C4-2B (cell line): ENCODE measurements around the gene FAM13B.
"Not testable (repeated sequence)": the region's sequence is repeated elsewhere in the genome, so short reads cannot be mapped to it uniquely, and the experiment has no call there.

Experiments used
- H3K27ac ChIP-seq: fragments of 450-650 bp; 2 replicates; pipeline ENCODE4 v1.5.1; 2017
- ZFX ChIP-seq: fragments of 450-650 bp; IDR thresholded peaks from 2 replicates; pipeline ENCODE4 v1.6.1; 2017
- TF ChIP-seq, protein P1 (sequence below): fragments of 450-650 bp; conservative IDR thresholded peaks from 2 replicates; pipeline ENCODE4 v1.5.1; 2017; ENCODE audit warnings: mild to moderate bottlenecking

FAM13B gene

GRCh38 chr5:138032572-138033385 lies at the start of gene FAM13B:
Gene FAM13B (minus strand): TSS chr5:138033079. CDS start chr5:138019111, 13,968 bp downstream.
- TF ChIP-seq ZFX, result peak; percentile 68
- TF ChIP-seq, protein P1, sequence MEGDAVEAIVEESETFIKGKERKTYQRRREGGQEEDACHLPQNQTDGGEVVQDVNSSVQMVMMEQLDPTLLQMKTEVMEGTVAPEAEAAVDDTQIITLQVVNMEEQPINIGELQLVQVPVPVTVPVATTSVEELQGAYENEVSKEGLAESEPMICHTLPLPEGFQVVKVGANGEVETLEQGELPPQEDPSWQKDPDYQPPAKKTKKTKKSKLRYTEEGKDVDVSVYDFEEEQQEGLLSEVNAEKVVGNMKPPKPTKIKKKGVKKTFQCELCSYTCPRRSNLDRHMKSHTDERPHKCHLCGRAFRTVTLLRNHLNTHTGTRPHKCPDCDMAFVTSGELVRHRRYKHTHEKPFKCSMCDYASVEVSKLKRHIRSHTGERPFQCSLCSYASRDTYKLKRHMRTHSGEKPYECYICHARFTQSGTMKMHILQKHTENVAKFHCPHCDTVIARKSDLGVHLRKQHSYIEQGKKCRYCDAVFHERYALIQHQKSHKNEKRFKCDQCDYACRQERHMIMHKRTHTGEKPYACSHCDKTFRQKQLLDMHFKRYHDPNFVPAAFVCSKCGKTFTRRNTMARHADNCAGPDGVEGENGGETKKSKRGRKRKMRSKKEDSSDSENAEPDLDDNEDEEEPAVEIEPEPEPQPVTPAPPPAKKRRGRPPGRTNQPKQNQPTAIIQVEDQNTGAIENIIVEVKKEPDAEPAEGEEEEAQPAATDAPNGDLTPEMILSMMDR, result peak; percentile 18; the same call in 1 of the 2 replicates

GRCh38 chr5:138082033-138082432 lies 49.2 kb upstream of the FAM13B start:
- TF ChIP-seq ZFX, result no peak
- TF ChIP-seq, protein P1, result no peak
- H3K27ac ChIP-seq, result no peak overlapping the region

More at GRCh38 chr5:138032572-138033385, at the start of gene FAM13B:
- peak within 1 kb of the TSS; percentile 97 for H3K27ac ChIP-seq

DNA sequence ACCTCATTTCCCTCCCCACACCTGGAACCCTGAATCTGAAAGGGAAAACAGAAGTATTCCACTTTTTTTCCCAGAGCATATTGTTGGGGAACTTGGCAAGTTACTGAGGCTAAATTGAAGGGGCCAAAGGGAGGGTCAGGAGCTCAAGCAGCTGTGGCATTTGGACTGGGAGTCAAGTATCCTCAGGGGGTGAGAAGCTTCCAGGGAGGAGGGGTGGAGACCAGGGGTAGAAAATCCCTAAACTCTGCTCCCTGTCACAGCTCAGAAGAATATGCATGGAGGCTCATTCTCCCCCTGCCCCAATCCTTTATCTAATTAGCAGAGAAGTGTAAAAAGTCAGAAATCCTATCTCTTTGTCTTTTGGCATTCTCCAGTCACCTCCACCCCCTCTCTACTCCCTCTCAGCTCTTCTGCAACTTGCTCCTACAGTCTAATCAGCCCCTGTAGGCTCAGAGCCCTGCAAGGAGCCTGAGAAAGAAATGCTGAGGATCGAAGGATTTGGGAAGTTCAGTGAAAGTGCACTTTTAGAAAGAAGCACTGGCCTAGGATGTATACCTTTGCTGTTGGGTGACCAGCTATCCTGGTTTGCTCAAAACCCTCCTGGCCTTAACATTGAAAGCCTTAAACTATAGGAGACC lies 45.2 kb upstream of the FAM13B start:
- TF ChIP-seq, protein P1, result no peak
- no peak for TF ChIP-seq ZFX
- H3K27ac ChIP-seq, result no peak overlapping the region

- TF ChIP-seq, protein P1, result peak; percentile 93
- TF ChIP-seq ZFX, result no peak
- no peak overlapping the region for H3K27ac ChIP-seq
Measured at GRCh38 chr5:138077064-138077696, 44.3 kb upstream of the FAM13B start.

DNA sequence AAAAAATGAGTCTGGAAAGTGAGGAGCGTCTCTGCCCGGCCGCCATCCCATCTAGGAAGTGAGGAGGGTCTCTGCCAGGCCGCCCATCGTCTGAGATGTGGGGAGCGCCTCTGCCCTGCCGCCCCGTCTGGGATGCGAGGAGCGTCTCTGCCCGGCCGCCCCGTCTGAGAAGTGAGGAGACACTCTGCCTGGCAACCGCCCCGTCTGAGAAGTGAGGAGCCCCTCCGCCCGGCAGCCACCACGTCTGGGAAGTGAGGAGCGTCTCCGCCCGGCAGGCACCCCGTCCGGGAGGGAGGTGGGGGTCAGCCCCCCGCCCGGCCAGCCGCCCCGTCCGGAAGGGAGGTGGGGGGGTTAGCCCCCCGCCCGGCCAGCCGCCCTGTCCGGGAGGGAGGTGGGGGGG lies 37.1 kb upstream of the FAM13B start:
- not testable (repeated sequence) for H3K27ac ChIP-seq

DNA sequence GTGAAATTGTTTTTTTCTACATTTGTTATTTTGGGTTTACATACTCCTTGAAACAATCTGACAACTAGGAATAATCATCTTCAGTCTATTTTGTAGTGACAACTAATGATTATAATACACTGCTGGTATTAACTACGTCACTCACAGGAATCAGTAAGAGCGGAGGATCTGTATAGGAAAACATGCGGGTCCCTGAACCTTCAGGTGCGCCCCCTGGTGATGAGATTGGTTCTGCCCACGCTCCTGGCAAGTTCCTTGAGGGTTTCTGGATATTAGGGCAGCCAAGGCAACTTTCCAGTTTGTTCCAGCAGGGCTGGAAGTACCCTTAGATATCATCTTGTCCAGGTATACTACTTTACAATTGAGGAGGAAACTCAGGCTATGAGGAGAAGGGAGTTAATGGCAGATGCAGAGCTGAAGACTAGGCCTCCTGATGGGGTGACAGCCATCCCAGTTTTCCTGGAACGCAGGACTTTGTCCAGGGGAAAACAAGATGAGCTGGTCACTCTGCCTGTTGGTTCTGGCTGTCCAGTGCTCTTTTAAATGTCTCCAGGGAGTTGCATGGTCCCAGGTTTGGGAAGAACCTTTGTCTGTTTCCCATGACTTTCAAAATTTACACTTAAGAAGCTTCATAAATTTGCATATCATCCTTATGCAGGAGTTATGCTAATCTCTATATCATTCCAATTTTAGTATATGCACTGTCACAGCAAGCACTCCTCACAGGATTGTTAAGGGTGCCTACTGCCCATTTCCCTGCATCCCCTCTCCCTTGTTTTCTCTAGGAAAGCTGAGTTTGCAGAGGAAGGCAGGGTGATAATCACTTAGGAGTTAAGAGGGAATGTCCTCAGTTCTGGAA lies 36.1 kb upstream of the FAM13B start:
- H3K27ac ChIP-seq, result no peak overlapping the region
- TF ChIP-seq, protein P1, result peak; percentile 93
- TF ChIP-seq ZFX, result no peak

GRCh38 chr5:138067945-138068344 lies 35.1 kb upstream of the FAM13B start:
- TF ChIP-seq, protein P1, result no peak
- no peak for TF ChIP-seq ZFX
- no peak overlapping the region for H3K27ac ChIP-seq
